ENCODE results near the gene ARHGEF4.

- no peak for TF ChIP-seq EZH2phosphoT487 (IDR thresholded peaks at IDR 0.05; ENCODE audit: low read length)
- no peak for TF ChIP-seq CTCF (IDR thresholded peaks at IDR 0.05; ENCODE audit: low read length)
- no peak for TF ChIP-seq EZH2 (optimal IDR thresholded peaks at IDR 0.05; ENCODE audit: low read depth, low read length)
These were observed 227.0 kb downstream of the ARHGEF4 start for GRCh38 chr2:131063501-131064283.
